Activated T-cell treated with anti-CD3 and anti-CD28 coated beads, Interleukin-2, amount 50 U/mL, for 4 hours (primary cell): ENCODE data around the gene BLID. TPM values are rescaled to one million over a fixed set of nuclear protein-coding genes. Genes with fewer than 3 reads are reported as not detected.

Experiments used
- ATAC-seq, 2 donors: fragments of 200-7000 bp; cut with Tn5 transposase; one replicate each; pipeline ENCODE4 v1.10.0; 2021
- DNase-seq: peaks from one replicate; pipeline ENCODE4 v3.0.0-alpha.2; 2020
- H3K27me3 Mint-ChIP-seq: one replicate; pipeline ENCODE4 v1.8.0; 2021; ENCODE audit warnings: low read depth, mixed read lengths
- H3K36me3 Mint-ChIP-seq: one replicate; pipeline ENCODE4 v1.8.0; 2022; ENCODE audit warnings: mixed read lengths; ENCODE audit not compliant: insufficient read depth
- H3K4me1 Mint-ChIP-seq: one replicate; pipeline ENCODE4 v1.8.0; 2021; ENCODE audit warnings: low read depth, mixed read lengths
- H3K4me3 Mint-ChIP-seq: one replicate; pipeline ENCODE4 v1.8.0; 2021; ENCODE audit warnings: mild to moderate bottlenecking, moderate library complexity, mixed read lengths
- H3K9me3 Mint-ChIP-seq: one replicate; pipeline ENCODE4 v1.8.0; 2021; ENCODE audit warnings: mixed read lengths
- total RNA-seq, 3 donors: library from RNA; stranded (reverse); gene quantifications; one replicate each; pipeline ENCODE4 v1.2.1, GENCODE V29; 2021

BLID gene
- total RNA-seq, 3 donors from 2014 or later = not detected

GRCh38 chr11:122104341-122104740, 11.7 kb downstream of the BLID start:
- H3K36me3 Mint-ChIP-seq = no peaks in the 10 kb centered on the region
- DNase-seq (no peak), ATAC-seq (no peak)
- no peaks in the 10 kb centered on the region for H3K9me3 Mint-ChIP-seq
- H3K4me1 Mint-ChIP-seq = peaks cover 7% of the 10 kb centered on the region
- H3K27me3 Mint-ChIP-seq = peaks cover 26% of the 10 kb centered on the region
- no peak overlapping the region for H3K4me3 Mint-ChIP-seq

- ATAC-seq (no peak), DNase-seq (no peak)
- no peak overlapping the region for H3K4me3 Mint-ChIP-seq
- no peaks in the 10 kb centered on the region for H3K9me3 Mint-ChIP-seq
- peaks cover 29% of the 10 kb centered on the region for H3K27me3 Mint-ChIP-seq
- H3K4me1 Mint-ChIP-seq = peaks cover 7% of the 10 kb centered on the region
- no peaks in the 10 kb centered on the region for H3K36me3 Mint-ChIP-seq
These were observed 12.3 kb downstream of the BLID start for GRCh38 chr11:122103726-122104125.

- ATAC-seq = no peak
- Mint-ChIP-seq H3K4me1 (peaks cover 7% of the 10 kb centered on the region), H3K36me3 (no peaks in the 10 kb centered on the region)
These were observed 12.7 kb downstream of the BLID start for GRCh38 chr11:122103321-122103720.

GRCh38 chr11:122102426-122102825, 13.6 kb downstream of the BLID start:
- DNase-seq (no peak), ATAC-seq (no peak)
- H3K36me3 Mint-ChIP-seq = no peaks in the 10 kb centered on the region
- H3K4me1 Mint-ChIP-seq = peaks cover 7% of the 10 kb centered on the region
- peaks cover 38% of the 10 kb centered on the region for H3K27me3 Mint-ChIP-seq
- no peak overlapping the region for H3K4me3 Mint-ChIP-seq
- H3K9me3 Mint-ChIP-seq = no peaks in the 10 kb centered on the region

More at GRCh38 chr11:122103321-122103720, 12.7 kb downstream of the BLID start:
- Mint-ChIP-seq H3K4me3 (no peak overlapping the region), H3K27me3 (peaks cover 29% of the 10 kb centered on the region), H3K9me3 (no peaks in the 10 kb centered on the region)
- no peak for DNase-seq

GRCh38 chr11:122101625-122102291, 14.3 kb downstream of the BLID start:
- H3K27me3 Mint-ChIP-seq = peaks cover 42% of the 10 kb centered on the region
- peaks cover 7% of the 10 kb centered on the region for H3K4me1 Mint-ChIP-seq
- H3K4me3 Mint-ChIP-seq = no peak overlapping the region
- H3K36me3 Mint-ChIP-seq = no peaks in the 10 kb centered on the region
- no peak for DNase-seq
- ATAC-seq = no peak
- H3K9me3 Mint-ChIP-seq = no peaks in the 10 kb centered on the region

GRCh38 chr11:122100756-122101080, 15.3 kb downstream of the BLID start:
- peak overlapping the region; percentile 7 for H3K4me3 Mint-ChIP-seq
- peaks cover 7% of the 10 kb centered on the region for H3K4me1 Mint-ChIP-seq
- DNase-seq (no peak), ATAC-seq (no peak)
- H3K36me3 Mint-ChIP-seq = no peaks in the 10 kb centered on the region
- H3K27me3 Mint-ChIP-seq = peaks cover 48% of the 10 kb centered on the region
- H3K9me3 Mint-ChIP-seq = no peaks in the 10 kb centered on the region

GRCh38 chr11:122100037-122100755, 15.8 kb downstream of the BLID start:
- DNase-seq = no peak

GRCh38 chr11:122099374-122100036, 16.5 kb downstream of the BLID start:
- H3K27me3 Mint-ChIP-seq = peaks cover 41% of the 10 kb centered on the region
- ATAC-seq (no peak), DNase-seq (no peak)
- no peaks in the 10 kb centered on the region for H3K9me3 Mint-ChIP-seq
- H3K4me1 Mint-ChIP-seq = peaks cover 7% of the 10 kb centered on the region
- H3K4me3 Mint-ChIP-seq = no peak overlapping the region
- H3K36me3 Mint-ChIP-seq = no peaks in the 10 kb centered on the region

More at GRCh38 chr11:122100037-122100755, 15.8 kb downstream of the BLID start:
- Mint-ChIP-seq H3K9me3 (no peaks in the 10 kb centered on the region), H3K4me3 (no peak overlapping the region), H3K27me3 (peaks cover 47% of the 10 kb centered on the region), H3K36me3 (no peaks in the 10 kb centered on the region), H3K4me1 (peaks cover 7% of the 10 kb centered on the region)
- ATAC-seq = no peak

GRCh38 chr11:122098261-122098980, 17.6 kb downstream of the BLID start:
- Mint-ChIP-seq H3K9me3 (no peaks in the 10 kb centered on the region), H3K4me1 (peaks cover 7% of the 10 kb centered on the region), H3K36me3 (no peaks in the 10 kb centered on the region), H3K4me3 (no peak overlapping the region), H3K27me3 (peaks cover 37% of the 10 kb centered on the region)
- no peak for ATAC-seq
- DNase-seq = no peak

GRCh38 chr11:122097419-122098001, 18.5 kb downstream of the BLID start:
- Mint-ChIP-seq H3K9me3 (no peaks in the 10 kb centered on the region), H3K27me3 (peaks cover 37% of the 10 kb centered on the region), H3K36me3 (no peaks in the 10 kb centered on the region), H3K4me1 (peaks cover 7% of the 10 kb centered on the region), H3K4me3 (no peak overlapping the region)
- DNase-seq (no peak), ATAC-seq (no peak)

GRCh38 chr11:122096272-122097112, 19.5 kb downstream of the BLID start:
- H3K36me3 Mint-ChIP-seq = no peaks in the 10 kb centered on the region
- DNase-seq = no peak
- H3K27me3 Mint-ChIP-seq = peaks cover 39% of the 10 kb centered on the region
- H3K4me3 Mint-ChIP-seq = no peak overlapping the region
- no peak for ATAC-seq
- H3K4me1 Mint-ChIP-seq = peaks cover 7% of the 10 kb centered on the region
- H3K9me3 Mint-ChIP-seq = no peaks in the 10 kb centered on the region

GRCh38 chr11:122095681-122096262, 20.2 kb downstream of the BLID start:
- Mint-ChIP-seq H3K27me3 (peaks cover 35% of the 10 kb centered on the region), H3K4me3 (no peak overlapping the region), H3K4me1 (peaks cover 4% of the 10 kb centered on the region), H3K9me3 (no peaks in the 10 kb centered on the region), H3K36me3 (no peaks in the 10 kb centered on the region)
- DNase-seq (no peak), ATAC-seq (no peak)

GRCh38 chr11:122094836-122095235, 21.2 kb downstream of the BLID start:
- no peaks in the 10 kb centered on the region for H3K4me1 Mint-ChIP-seq
- DNase-seq = no peak
- H3K36me3 Mint-ChIP-seq = no peaks in the 10 kb centered on the region
- peaks cover 30% of the 10 kb centered on the region for H3K27me3 Mint-ChIP-seq
- ATAC-seq = no peak
- no peak overlapping the region for H3K4me3 Mint-ChIP-seq
- no peaks in the 10 kb centered on the region for H3K9me3 Mint-ChIP-seq
